Fibroblast of the aortic adventitia (primary cell): ENCODE data around the gene RENBP. TPM values are rescaled to one million over a fixed set of nuclear protein-coding genes. Genes with fewer than 3 reads are reported as not detected.
A peak's percentile ranks its signal among the peaks of the same experiment; 100 is the strongest.

Experiments used
- DNase-seq: peaks from one replicate; pipeline ENCODE4 v3.0.0-alpha.2; 2010; ENCODE audit warnings: low read depth
- H3K4me3 ChIP-seq: 2 replicates; pipeline ENCODE4 v1.5.1; 2011; ENCODE audit warnings: low read depth, mild to moderate bottlenecking, control low read depth, low read length, moderate library complexity
- CTCF ChIP-seq: IDR thresholded peaks from 2 replicates; pipeline ENCODE4 v1.5.1; 2011; ENCODE audit warnings: mild to moderate bottlenecking, low read length, control low read depth, inconsistent platforms; ENCODE audit not compliant: insufficient read depth
- total RNA-seq: library from RNA; depleted of rRNA; stranded (reverse); fragments of >200 nt; gene quantifications from 2 replicates; pipeline ENCODE4 v1.2.3, GENCODE V29; 2012; ENCODE audit warnings: low replicate concordance

RENBP gene
- total RNA-seq, 1 donor, result 0.45 TPM

- TF ChIP-seq CTCF, result no peak
- DNase-seq, result no peak
- H3K4me3 ChIP-seq, result no peak overlapping the region
Observed at GRCh38 chrX:153948847-153949805, 4.7 kb upstream of the RENBP start.

GRCh38 chrX:153948002-153948466, 3.6 kb upstream of the RENBP start:
- no peak overlapping the region for H3K4me3 ChIP-seq
- no peak for DNase-seq
- no peak for TF ChIP-seq CTCF

GRCh38 chrX:153947009-153947769, 2.7 kb upstream of the RENBP start:
- DNase-seq, result peak; percentile 78
- H3K4me3 ChIP-seq, result no peak overlapping the region
- peak; percentile 83 for TF ChIP-seq CTCF

- no peak for TF ChIP-seq CTCF
- no peak overlapping the region for H3K4me3 ChIP-seq
- no peak for DNase-seq
Observed at GRCh38 chrX:153945956-153946943, 1.8 kb upstream of the RENBP start.

- no peak for TF ChIP-seq CTCF
- DNase-seq, result no peak
Observed at GRCh38 chrX:153944800-153945150, 332 bp upstream of the RENBP start.

More at GRCh38 chrX:153944800-153945150, 332 bp upstream of the RENBP start:
- H3K4me3 ChIP-seq, result no peak overlapping the region
